ENCODE measurements around the gene LTBP1.

- TF ChIP-seq, protein P1, sequence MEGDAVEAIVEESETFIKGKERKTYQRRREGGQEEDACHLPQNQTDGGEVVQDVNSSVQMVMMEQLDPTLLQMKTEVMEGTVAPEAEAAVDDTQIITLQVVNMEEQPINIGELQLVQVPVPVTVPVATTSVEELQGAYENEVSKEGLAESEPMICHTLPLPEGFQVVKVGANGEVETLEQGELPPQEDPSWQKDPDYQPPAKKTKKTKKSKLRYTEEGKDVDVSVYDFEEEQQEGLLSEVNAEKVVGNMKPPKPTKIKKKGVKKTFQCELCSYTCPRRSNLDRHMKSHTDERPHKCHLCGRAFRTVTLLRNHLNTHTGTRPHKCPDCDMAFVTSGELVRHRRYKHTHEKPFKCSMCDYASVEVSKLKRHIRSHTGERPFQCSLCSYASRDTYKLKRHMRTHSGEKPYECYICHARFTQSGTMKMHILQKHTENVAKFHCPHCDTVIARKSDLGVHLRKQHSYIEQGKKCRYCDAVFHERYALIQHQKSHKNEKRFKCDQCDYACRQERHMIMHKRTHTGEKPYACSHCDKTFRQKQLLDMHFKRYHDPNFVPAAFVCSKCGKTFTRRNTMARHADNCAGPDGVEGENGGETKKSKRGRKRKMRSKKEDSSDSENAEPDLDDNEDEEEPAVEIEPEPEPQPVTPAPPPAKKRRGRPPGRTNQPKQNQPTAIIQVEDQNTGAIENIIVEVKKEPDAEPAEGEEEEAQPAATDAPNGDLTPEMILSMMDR (conservative IDR thresholded peaks at IDR 0.05; ENCODE audit: low read length), result no peak
- TF ChIP-seq EZH2phosphoT487 (IDR thresholded peaks at IDR 0.05; ENCODE audit: borderline replicate concordance, low read depth, low read length), result no peak
These were observed 437.3 kb downstream of the LTBP1 start for GRCh38 chr2:33383855-33384598.
